ENCODE results near the gene MYT1. TPM values are rescaled to one million over a fixed set of nuclear protein-coding genes. Genes with fewer than 3 reads are reported as not detected.

The MYT1 gene
- total RNA-seq, 4 donors from 2014 or later, result 0.16 to 0.55 TPM; not detected in 2

- 37 to 61% methylated on average over 3 to 14 of the region's 14 CpGs for WGBS, 2 donors (ENCODE audit: low coverage in 1 of 2)
- TF ChIP-seq POLR2A (IDR thresholded peaks at IDR 0.05) (no peak), EP300 (IDR thresholded peaks at IDR 0.05; ENCODE audit: low read depth) (no peak), POLR2AphosphoS5 (IDR thresholded peaks at IDR 0.05) (no peak), CTCF (IDR thresholded peaks at IDR 0.05) (no peak)
- Histone ChIP-seq H3K4me3 (no peak overlapping the region), H3K36me3 (no peaks in the 10 kb centered on the region), H3K27me3 (no peaks in the 10 kb centered on the region), H3K27ac (no peak overlapping the region), H3K4me1 (peaks cover 0 to 11% (median 6%) of the 10 kb centered on the region in 4 donors), H3K9me3 (no peaks in the 10 kb centered on the region)
- no peak for DNase-seq
- in situ Hi-C loops (cut with MboI; ENCODE audit: low pct_ligation_motif_present in 1 of 4, low pct_unique_long_range_greater_than_20kb in 1 of 4, low sequenced_read_pairs in 3 of 4), result no loop called here
- intact Hi-C loops (cut with DNase I; ENCODE audit: low total_unique reads), result no loop called here
Measured at GRCh38 chr20:64228751-64229506, 64.7 kb downstream of the MYT1 start.

- 46% methylated on average over 8 of the region's 8 CpGs; no CpG with 5 or more reads in 1 of the 2 donors for WGBS, 2 donors (ENCODE audit: low coverage in 1 of 2)
- in situ Hi-C loops (cut with MboI; ENCODE audit: low pct_ligation_motif_present in 1 of 4, low pct_unique_long_range_greater_than_20kb in 1 of 4, low sequenced_read_pairs in 3 of 4) (no loop called here), intact Hi-C loops (cut with DNase I; ENCODE audit: low total_unique reads) (no loop called here)
- TF ChIP-seq EP300 (IDR thresholded peaks at IDR 0.05; ENCODE audit: low read depth) (no peak), CTCF (IDR thresholded peaks at IDR 0.05) (no peak), POLR2A (IDR thresholded peaks at IDR 0.05) (no peak), POLR2AphosphoS5 (IDR thresholded peaks at IDR 0.05) (no peak)
- H3K4me1 ChIP-seq, result peaks cover 0 to 11% (median 6%) of the 10 kb centered on the region in 4 donors
- H3K4me3 ChIP-seq, result no peak overlapping the region
- H3K36me3 ChIP-seq, result no peaks in the 10 kb centered on the region
- no peak for DNase-seq
- H3K27ac ChIP-seq, result no peak overlapping the region
- H3K27me3 ChIP-seq, result no peaks in the 10 kb centered on the region
- no peaks in the 10 kb centered on the region for H3K9me3 ChIP-seq
Measured at GRCh38 chr20:64229507-64230061, 65.3 kb downstream of the MYT1 start.

- WGBS, 2 donors (ENCODE audit: low coverage in 1 of 2), result 80 to 88% methylated on average over 2 to 22 of the region's 22 CpGs
- Histone ChIP-seq H3K27me3 (no peaks in the 10 kb centered on the region), H3K9me3 (no peaks in the 10 kb centered on the region), H3K4me3 (no peak overlapping the region), H3K4me1 (peaks cover 0 to 11% (median 6%) of the 10 kb centered on the region in 4 donors), H3K36me3 (no peaks in the 10 kb centered on the region), H3K27ac (no peak overlapping the region)
- intact Hi-C loops (cut with DNase I; ENCODE audit: low total_unique reads), result no loop called here
- DNase-seq, result no peak
- in situ Hi-C loops (cut with MboI; ENCODE audit: low pct_ligation_motif_present in 1 of 4, low pct_unique_long_range_greater_than_20kb in 1 of 4, low sequenced_read_pairs in 3 of 4), result no loop called here
- TF ChIP-seq POLR2AphosphoS5 (IDR thresholded peaks at IDR 0.05) (no peak), CTCF (IDR thresholded peaks at IDR 0.05) (no peak), POLR2A (IDR thresholded peaks at IDR 0.05) (no peak), EP300 (IDR thresholded peaks at IDR 0.05; ENCODE audit: low read depth) (no peak)
Measured at GRCh38 chr20:64230461-64231145, 66.4 kb downstream of the MYT1 start.
